ENCODE data around the gene KLK1. TPM values are rescaled to one million over a fixed set of nuclear protein-coding genes. Genes with fewer than 3 reads are reported as not detected.

Gene KLK1
- polyA plus RNA-seq, 1 donor from 2014 or later = not detected

- H3K79me2 ChIP-seq (replicated peaks; ENCODE audit: insufficient read depth, low read length) = peaks cover 22% of the 10 kb centered on the region
- H3K27me3 ChIP-seq (ENCODE audit: insufficient read depth, low read depth, low read length) = no peaks in the 10 kb centered on the region
- no peak overlapping the region for H3K27ac ChIP-seq (ENCODE audit: low read length)
- no peak overlapping the region for H3K9ac ChIP-seq (ENCODE audit: low read length)
- TF ChIP-seq RAD21 (conservative IDR thresholded peaks at IDR 0.05) = no peak
- TF ChIP-seq POLR2AphosphoS5 (IDR thresholded peaks at IDR 0.05) = no peak
- no peak for TF ChIP-seq TAF1 (IDR thresholded peaks at IDR 0.05; ENCODE audit: low read depth)
- no peak for TF ChIP-seq EZH2 (IDR thresholded peaks at IDR 0.05; ENCODE audit: borderline replicate concordance, insufficient read depth, low read length, poor library complexity, severe bottlenecking)
- no peaks in the 10 kb centered on the region for H4K20me1 ChIP-seq (ENCODE audit: insufficient read depth)
- H3K9me3 ChIP-seq (ENCODE audit: low read length) = no peaks in the 10 kb centered on the region
- H2AFZ ChIP-seq (ENCODE audit: low read depth, low read length) = no peak overlapping the region
- no peak overlapping the region for H3K4me3 ChIP-seq (ENCODE audit: low read length)
- H3K9me2 ChIP-seq (ENCODE audit: insufficient read depth, low read length) = no peaks in the 10 kb centered on the region
- H3F3A ChIP-seq (ENCODE audit: insufficient read depth, low read length, poor library complexity, severe bottlenecking) = no peaks in the 10 kb centered on the region
- H3K4me2 ChIP-seq (ENCODE audit: low read length) = no peak overlapping the region
- H3K36me3 ChIP-seq (ENCODE audit: insufficient read depth, low read length) = no peaks in the 10 kb centered on the region
Observed at GRCh38 chr19:50801107-50801506, 22.5 kb downstream of the KLK1 start.

GRCh38 chr19:50799547-50799851 lies 24.1 kb downstream of the KLK1 start:
- Histone ChIP-seq H3K4me3 (ENCODE audit: low read length) (no peak overlapping the region), H3F3A (ENCODE audit: insufficient read depth, low read length, poor library complexity, severe bottlenecking) (no peaks in the 10 kb centered on the region), H3K27me3 (ENCODE audit: insufficient read depth, low read depth, low read length) (no peaks in the 10 kb centered on the region), H3K79me2 (replicated peaks; ENCODE audit: insufficient read depth, low read length) (peaks cover 22% of the 10 kb centered on the region), H2AFZ (ENCODE audit: low read depth, low read length) (no peak overlapping the region), H3K4me2 (ENCODE audit: low read length) (no peak overlapping the region), H4K20me1 (ENCODE audit: insufficient read depth) (no peaks in the 10 kb centered on the region), H3K9ac (ENCODE audit: low read length) (no peak overlapping the region), H3K9me3 (ENCODE audit: low read length) (no peaks in the 10 kb centered on the region), H3K36me3 (ENCODE audit: insufficient read depth, low read length) (no peaks in the 10 kb centered on the region), H3K27ac (ENCODE audit: low read length) (no peak overlapping the region), H3K9me2 (ENCODE audit: insufficient read depth, low read length) (no peaks in the 10 kb centered on the region)
- no peak for TF ChIP-seq REST (IDR thresholded peaks at IDR 0.05; ENCODE audit: borderline replicate concordance)
- no peak for TF ChIP-seq POLR2AphosphoS5 (IDR thresholded peaks at IDR 0.05)
- no peak for TF ChIP-seq EZH2 (IDR thresholded peaks at IDR 0.05; ENCODE audit: borderline replicate concordance, insufficient read depth, low read length, poor library complexity, severe bottlenecking)
- TF ChIP-seq RAD21 (conservative IDR thresholded peaks at IDR 0.05) = no peak
- TF ChIP-seq MXI1 (conservative IDR thresholded peaks at IDR 0.05; ENCODE audit: poor library complexity, severe bottlenecking) = no peak
- no peak for TF ChIP-seq EP300 (conservative IDR thresholded peaks at IDR 0.05; ENCODE audit: poor library complexity, severe bottlenecking)
- TF ChIP-seq SMC3 (conservative IDR thresholded peaks at IDR 0.05; ENCODE audit: poor library complexity) = no peak
- no peak for TF ChIP-seq TAF1 (IDR thresholded peaks at IDR 0.05; ENCODE audit: low read depth)
- no peak for TF ChIP-seq CTCF (IDR thresholded peaks at IDR 0.05; ENCODE audit: poor library complexity, severe bottlenecking)

Data from neural cell (in vitro differentiated cells).